ENCODE measurements around the gene CA4. TPM values are rescaled to one million over a fixed set of nuclear protein-coding genes. Genes with fewer than 3 reads are reported as not detected.

The CA4 gene
- total RNA-seq, 1 experiment from 2014 or later, result not detected

DNA sequence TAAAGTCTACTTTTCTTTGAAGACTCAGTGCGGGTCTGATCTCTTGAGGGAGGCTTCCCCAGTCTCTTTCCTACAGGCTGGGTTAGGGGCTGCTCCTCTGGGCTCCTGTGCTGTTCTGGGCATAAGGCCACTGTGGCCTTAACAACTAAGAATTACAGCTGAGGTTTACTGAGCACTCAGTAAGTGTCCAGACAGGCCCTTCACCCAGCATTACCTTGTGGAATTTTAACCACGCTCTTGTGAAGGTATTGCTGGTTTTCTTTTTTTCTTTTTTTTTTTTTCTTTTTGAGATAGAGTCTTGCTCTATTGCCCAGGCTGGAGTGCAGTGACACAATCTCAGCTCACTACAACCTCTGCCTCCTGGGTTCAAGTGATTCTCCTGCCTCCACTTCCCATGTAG, 3.6 kb upstream of the CA4 start:
- no TSS peak for BruUV-seq (replicated peaks)
- CTCF ChIA-PET, result no interaction called here
- intact Hi-C loops (cut with micrococcal nuclease), result loop anchor here (10.0 kb wide), 1 partner anchor 89 kb away; no protein-coding TSS in a partner anchor
- Mint-ChIP-seq H3K4me1 (ENCODE audit: insufficient read depth, unreplicated experiment) (peaks cover 18% of the 10 kb centered on the region), H3K4me3 (ENCODE audit: unreplicated experiment) (no peak overlapping the region), H3K27me3 (ENCODE audit: insufficient read depth, unreplicated experiment) (peaks cover 46% of the 10 kb centered on the region), H3K36me3 (ENCODE audit: insufficient read depth, unreplicated experiment) (no peaks in the 10 kb centered on the region), H3K9me3 (ENCODE audit: unreplicated experiment) (no peaks in the 10 kb centered on the region), H3K27ac (ENCODE audit: low read depth, unreplicated experiment) (no peak overlapping the region)
- POLR2A ChIA-PET, result interaction anchor here (0.7 kb wide), 1 partner anchor 18 kb away, joined by 3 read pairs; no protein-coding TSS in a partner anchor
- no peak for TF ChIP-seq CTCF (IDR thresholded peaks at IDR 0.05; ENCODE audit: unreplicated experiment)
- no peak for DNase-seq (ENCODE audit: unreplicated experiment)

DNA sequence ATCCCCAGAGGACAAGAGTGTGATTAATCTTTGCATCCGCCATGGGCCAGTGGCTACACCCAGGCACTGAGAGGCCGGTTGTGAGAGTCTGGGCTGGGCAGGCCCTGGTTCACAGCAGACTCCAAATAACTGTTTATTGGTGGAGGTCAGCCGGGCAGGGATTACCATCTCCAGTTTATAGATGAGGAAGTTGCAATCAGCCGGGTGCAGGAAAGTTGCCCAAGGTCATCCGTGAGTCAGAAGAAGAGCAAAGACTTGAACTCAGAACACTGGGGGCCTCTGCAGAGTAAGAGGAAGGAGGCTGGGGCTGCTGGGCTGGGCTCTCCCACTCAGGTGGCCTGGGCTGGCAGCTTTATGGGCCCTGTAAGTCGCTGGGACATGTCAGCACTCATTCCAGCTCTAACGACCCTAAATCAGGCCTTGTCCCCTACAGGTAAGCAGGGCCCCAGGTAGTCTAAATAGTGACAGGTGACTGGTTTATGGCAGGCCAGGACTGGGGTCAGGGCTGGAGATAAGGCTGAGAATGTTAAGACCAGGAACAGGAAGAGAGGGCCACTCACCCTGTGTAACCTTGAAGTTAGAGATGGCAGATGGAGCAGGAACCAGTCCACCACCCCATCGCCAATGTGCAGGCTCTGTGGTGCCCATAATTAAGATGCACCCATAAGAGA, 2.1 kb upstream of the CA4 start:
- H3K36me3 Mint-ChIP-seq (ENCODE audit: insufficient read depth, unreplicated experiment), result no peaks in the 10 kb centered on the region
- BruUV-seq (replicated peaks), result no TSS peak
- intact Hi-C loops (cut with micrococcal nuclease), result loop anchor here (10.0 kb wide), 1 partner anchor 87 kb away; no protein-coding TSS in a partner anchor
- ChIA-PET POLR2A (no interaction called here), CTCF (interaction anchor here (1.0 kb wide), 1 partner anchor 12 kb away, joined by 4 read pairs; no protein-coding TSS in a partner anchor)
- no peak for DNase-seq (ENCODE audit: unreplicated experiment)
- H3K4me1 Mint-ChIP-seq (ENCODE audit: insufficient read depth, unreplicated experiment), result peaks cover 9% of the 10 kb centered on the region
- H3K27ac Mint-ChIP-seq (ENCODE audit: low read depth, unreplicated experiment), result no peak overlapping the region
- H3K4me3 Mint-ChIP-seq (ENCODE audit: unreplicated experiment), result no peak overlapping the region
- no peaks in the 10 kb centered on the region for H3K9me3 Mint-ChIP-seq (ENCODE audit: unreplicated experiment)
- TF ChIP-seq CTCF (IDR thresholded peaks at IDR 0.05; ENCODE audit: unreplicated experiment), result no peak
- H3K27me3 Mint-ChIP-seq (ENCODE audit: insufficient read depth, unreplicated experiment), result peaks cover 46% of the 10 kb centered on the region

DNA sequence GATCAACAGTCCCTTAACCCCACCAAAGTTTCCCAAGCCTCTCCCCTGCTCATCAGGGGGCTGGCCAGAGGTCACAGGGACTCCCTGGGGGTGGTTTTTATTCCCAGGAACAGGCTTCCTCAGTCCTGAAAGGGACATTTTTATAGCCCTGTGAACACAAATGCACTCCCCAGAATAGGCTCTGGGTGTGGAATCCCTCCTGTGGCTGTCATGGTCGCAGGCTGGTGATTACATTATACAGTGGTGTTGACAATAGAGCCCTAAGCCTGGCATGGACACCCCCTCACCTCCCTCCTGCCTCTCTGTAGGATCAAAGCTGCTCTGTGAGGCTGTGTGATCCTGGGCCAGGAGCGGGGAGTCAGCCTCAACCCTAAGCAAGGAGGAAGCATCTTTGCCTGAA, 1.4 kb upstream of the CA4 start:
- Mint-ChIP-seq H3K4me1 (ENCODE audit: insufficient read depth, unreplicated experiment) (peaks cover 5% of the 10 kb centered on the region), H3K9me3 (ENCODE audit: unreplicated experiment) (no peaks in the 10 kb centered on the region), H3K36me3 (ENCODE audit: insufficient read depth, unreplicated experiment) (no peaks in the 10 kb centered on the region), H3K27ac (ENCODE audit: low read depth, unreplicated experiment) (no peak overlapping the region), H3K27me3 (ENCODE audit: insufficient read depth, unreplicated experiment) (peaks cover 46% of the 10 kb centered on the region), H3K4me3 (ENCODE audit: unreplicated experiment) (no peak overlapping the region)
- CTCF ChIA-PET, result interaction anchor here (1.0 kb wide), 1 partner anchor 12 kb away, joined by 4 read pairs; no protein-coding TSS in a partner anchor
- POLR2A ChIA-PET, result no interaction called here
- intact Hi-C loops (cut with micrococcal nuclease), result loop anchor here (10.0 kb wide), 1 partner anchor 86 kb away; no protein-coding TSS in a partner anchor
- DNase-seq (ENCODE audit: unreplicated experiment), result no peak
- BruUV-seq (replicated peaks), result no TSS peak
- TF ChIP-seq CTCF (IDR thresholded peaks at IDR 0.05; ENCODE audit: unreplicated experiment), result no peak

DNA sequence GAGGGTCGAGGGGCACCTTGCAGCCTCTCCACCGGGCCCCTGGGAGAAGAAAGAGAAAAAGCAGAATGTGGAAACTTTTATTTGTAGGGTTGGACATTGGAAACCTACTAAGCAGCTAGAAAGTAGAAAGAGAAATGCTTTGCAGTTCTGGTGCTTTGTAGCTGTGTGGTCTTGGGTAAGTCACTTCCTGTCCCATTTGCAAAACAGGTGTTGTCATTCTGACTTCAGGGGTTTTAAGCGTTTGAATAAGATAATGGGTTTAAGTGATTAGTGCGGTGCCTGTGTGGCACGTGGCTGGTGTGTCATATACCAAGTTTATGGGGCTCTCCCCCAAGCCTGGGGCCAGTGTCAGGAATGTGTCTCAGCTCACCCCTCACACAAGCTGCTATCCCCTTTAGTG, 1.6 kb downstream of the CA4 start:
- no peaks in the 10 kb centered on the region for H3K9me3 Mint-ChIP-seq (ENCODE audit: unreplicated experiment)
- no peak overlapping the region for H3K27ac Mint-ChIP-seq (ENCODE audit: low read depth, unreplicated experiment)
- CTCF ChIA-PET, result interaction anchor here (1.6 to 1.7 kb wide), 2 partner anchors 8 to 9 kb away, joined by 5 to 7 read pairs; no protein-coding TSS in a partner anchor
- DNase-seq (ENCODE audit: unreplicated experiment), result no peak
- intact Hi-C loops (cut with micrococcal nuclease), result no loop called here
- no peak for TF ChIP-seq CTCF (IDR thresholded peaks at IDR 0.05; ENCODE audit: unreplicated experiment)
- no peaks in the 10 kb centered on the region for H3K36me3 Mint-ChIP-seq (ENCODE audit: insufficient read depth, unreplicated experiment)
- POLR2A ChIA-PET, result interaction anchor here (0.7 kb wide), 1 partner anchor 22 kb away, joined by 3 read pairs; no protein-coding TSS in a partner anchor
- BruUV-seq (replicated peaks), result no TSS peak
- no peak overlapping the region for H3K4me3 Mint-ChIP-seq (ENCODE audit: unreplicated experiment)
- peaks cover 5% of the 10 kb centered on the region for H3K4me1 Mint-ChIP-seq (ENCODE audit: insufficient read depth, unreplicated experiment)
- H3K27me3 Mint-ChIP-seq (ENCODE audit: insufficient read depth, unreplicated experiment), result peaks cover 18% of the 10 kb centered on the region
